NCI-H748 treated with DMSO at 0.1 percent for 48 hours (cell line): ENCODE results near the gene BCR.

Experiments
- DNase-seq: peaks from one replicate; lab custom pipeline; 2025; lab: John Stamatoyannopoulos, UW

BCR gene

GRCh38 chr22:23217171-23218052, 37.1 kb downstream of the BCR start:
- DNase-seq = no peak

GRCh38 chr22:23218053-23218866, 38.0 kb downstream of the BCR start:
- DNase-seq = no peak

DNA sequence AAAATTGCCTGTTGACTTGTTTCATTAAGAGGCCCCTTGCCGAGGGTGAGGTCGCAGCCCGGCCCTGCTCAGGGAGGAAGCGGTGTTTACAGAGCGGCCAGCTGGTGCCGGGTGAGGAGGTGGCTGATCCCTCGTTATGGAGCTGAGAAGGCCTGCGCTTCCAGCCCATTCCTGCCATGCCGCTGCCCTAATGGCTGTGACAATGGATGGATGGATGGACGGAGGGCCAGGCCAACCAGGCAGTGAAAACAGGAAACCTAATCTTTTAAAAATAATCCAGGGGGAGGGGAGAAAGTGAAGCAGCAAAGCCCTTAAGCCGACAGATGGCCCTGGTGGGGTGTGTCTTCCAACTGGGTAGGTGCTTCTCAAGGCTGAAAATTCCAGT, 38.5 kb downstream of the BCR start:
- peak; percentile 30 for DNase-seq

DNA sequence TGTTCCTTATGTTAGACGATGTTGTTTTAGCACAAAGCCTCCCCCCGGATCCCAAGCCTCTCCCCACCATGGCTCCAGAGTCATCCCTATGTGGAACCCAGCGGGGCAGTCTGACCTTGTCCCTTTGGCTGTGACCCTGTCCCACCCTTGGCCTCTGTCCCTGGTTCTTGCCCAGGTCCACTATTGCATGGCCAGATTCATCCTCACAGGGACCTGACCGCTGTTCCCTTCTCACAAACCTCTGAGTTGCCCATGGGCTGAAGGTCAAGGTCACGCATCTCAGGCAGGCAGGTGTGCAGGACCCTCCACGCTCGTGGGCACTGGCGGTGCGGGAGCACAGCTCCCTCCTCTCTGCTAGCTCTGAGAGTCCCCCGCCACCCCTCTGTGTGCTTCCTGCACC, 39.0 kb downstream of the BCR start:
- DNase-seq = no peak

- no peak for DNase-seq
These were observed 39.6 kb downstream of the BCR start for GRCh38 chr22:23219822-23220484.

- no peak for DNase-seq
These were observed 40.4 kb downstream of the BCR start for GRCh38 chr22:23220485-23221350.

- no peak for DNase-seq
These were observed 41.1 kb downstream of the BCR start for GRCh38 chr22:23221351-23221804.

GRCh38 chr22:23222033-23222792, 41.9 kb downstream of the BCR start:
- no peak for DNase-seq

DNA sequence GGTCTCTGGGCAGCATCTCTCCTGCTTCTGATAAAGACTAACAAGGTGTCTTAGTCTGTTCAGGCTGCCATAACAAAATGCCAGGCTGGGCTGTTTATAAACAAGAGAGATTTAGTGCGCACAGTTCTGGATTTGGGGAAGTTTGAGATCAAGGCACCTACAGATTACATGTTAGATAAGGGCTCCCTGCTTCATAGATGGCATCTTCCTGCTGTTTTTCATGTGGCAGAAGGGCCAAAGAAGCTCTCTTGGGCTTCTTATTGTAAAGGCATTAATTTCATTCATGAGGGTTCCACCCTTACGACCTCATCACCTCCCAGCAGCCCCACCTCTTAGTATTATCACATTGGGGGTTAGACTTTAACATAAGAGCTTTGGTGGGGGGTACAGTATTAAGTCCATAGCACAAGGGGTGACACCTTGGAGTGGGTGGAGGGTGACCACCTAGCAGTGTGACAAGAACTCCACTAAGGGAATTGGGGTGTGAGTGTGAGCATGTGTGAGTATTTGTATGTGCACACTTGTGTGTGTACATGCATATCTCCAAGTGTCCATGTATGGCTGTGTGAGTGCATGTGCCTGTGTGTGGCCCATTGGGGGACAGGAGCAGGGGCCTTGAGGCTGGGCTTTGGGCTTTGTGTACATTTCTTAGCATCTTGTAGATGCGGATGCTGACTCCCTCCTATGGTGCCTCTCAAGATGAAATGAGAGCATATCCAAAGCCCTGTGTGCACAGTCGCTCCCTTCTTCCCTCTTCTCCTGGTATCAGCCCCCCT, 42.7 kb downstream of the BCR start:
- DNase-seq = no peak

DNA sequence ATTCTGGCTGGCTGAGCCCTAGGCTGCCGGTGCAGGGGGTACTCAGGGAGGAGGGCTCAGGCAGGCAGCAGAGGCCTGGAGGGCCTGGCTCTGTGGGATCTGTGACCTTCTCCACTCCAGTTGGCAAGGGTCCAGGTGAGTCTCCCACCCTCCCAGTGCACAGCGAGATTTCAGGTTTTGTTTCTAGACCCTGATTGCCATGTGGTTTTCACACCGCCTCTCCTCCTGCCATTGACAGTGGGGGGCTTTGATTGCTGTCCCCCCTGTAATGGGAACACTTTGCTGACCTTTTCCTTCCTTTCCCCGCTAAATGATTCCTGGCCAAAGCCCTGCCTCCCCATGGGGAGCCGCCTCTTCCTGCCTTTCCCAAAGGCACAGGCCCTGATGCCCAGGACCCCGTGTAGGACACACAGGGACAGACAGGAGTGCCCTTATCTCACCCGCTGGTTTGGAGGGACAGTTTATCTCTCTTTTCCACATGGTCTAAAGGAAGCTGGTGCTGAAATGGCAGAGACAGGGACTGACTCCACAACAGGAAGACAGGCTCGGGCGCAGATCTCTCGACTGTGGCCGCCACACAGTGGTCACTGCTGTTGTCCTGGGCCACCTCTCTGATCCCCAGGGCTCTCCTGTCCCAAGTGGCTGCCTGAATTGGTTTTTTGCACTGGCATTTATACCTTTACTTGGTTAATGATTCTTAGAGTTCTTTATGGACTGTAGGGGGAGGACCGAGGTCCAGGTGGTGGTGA, 43.4 kb downstream of the BCR start:
- DNase-seq = no peak

GRCh38 chr22:23224846-23225245, 44.5 kb downstream of the BCR start:
- no peak for DNase-seq

DNA sequence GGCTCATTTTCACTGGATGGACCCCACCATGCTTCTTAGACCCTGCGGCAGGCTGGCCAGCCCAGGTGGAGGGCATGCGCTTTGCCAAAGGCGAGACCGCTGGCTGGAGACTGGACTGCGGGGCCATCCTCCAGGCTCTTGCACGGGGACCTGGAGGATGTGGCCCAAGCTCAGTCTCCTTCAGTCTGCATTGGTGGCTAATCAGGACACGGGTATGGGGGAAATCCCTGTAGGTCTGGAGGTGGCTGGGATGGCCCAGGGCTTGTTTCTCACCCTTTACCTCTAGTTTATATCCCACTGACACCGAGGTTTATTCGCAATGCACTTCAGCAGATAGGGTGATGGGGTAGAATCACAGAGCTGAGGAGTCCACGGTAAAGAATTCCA, 45.0 kb downstream of the BCR start:
- DNase-seq = no peak

- DNase-seq = no peak
These were observed 45.6 kb downstream of the BCR start for GRCh38 chr22:23225724-23226496.

GRCh38 chr22:23226497-23226850, 46.2 kb downstream of the BCR start:
- DNase-seq = no peak

- no peak for DNase-seq
These were observed 47.1 kb downstream of the BCR start for GRCh38 chr22:23227380-23227779.

DNA sequence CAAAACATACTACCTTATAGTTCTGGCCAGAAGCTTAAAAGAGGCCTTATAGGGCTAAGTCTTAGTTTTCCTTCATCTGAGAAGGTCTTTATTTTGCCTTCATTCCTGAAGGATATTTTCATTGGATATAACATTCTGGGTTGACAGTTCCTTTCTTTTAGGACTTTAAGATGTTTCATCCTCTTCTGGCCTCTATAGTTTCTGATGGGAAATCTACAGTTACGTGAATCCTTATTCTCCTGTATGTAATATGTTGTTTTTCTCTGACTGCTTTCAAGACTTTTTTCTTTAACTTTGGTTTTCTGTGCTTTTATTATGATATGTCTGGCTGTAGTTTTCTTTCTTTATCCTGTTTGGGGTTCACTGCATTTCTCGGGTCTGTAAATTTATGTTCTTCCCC, 48.2 kb downstream of the BCR start:
- no peak for DNase-seq

DNA sequence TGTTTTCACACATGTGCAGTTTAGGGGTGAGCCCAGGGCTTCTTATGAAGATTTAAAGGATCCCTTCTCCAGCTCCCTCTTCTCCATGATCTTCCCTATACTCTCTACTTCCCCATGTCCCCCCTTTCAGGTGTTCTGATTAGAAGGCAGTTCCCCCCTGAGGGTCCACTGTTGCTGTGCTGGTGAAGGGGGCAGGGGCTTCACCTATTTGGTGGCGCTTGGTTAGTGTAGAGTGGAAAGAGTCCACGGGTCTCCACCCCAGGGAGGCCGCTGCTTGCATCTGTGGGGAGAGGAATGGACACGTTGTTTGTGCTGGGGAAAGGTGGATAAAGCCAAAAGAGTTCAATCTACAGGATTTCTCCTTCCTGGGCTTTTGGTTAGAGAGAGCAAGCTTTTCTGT, 49.3 kb downstream of the BCR start:
- DNase-seq = no peak

DNA sequence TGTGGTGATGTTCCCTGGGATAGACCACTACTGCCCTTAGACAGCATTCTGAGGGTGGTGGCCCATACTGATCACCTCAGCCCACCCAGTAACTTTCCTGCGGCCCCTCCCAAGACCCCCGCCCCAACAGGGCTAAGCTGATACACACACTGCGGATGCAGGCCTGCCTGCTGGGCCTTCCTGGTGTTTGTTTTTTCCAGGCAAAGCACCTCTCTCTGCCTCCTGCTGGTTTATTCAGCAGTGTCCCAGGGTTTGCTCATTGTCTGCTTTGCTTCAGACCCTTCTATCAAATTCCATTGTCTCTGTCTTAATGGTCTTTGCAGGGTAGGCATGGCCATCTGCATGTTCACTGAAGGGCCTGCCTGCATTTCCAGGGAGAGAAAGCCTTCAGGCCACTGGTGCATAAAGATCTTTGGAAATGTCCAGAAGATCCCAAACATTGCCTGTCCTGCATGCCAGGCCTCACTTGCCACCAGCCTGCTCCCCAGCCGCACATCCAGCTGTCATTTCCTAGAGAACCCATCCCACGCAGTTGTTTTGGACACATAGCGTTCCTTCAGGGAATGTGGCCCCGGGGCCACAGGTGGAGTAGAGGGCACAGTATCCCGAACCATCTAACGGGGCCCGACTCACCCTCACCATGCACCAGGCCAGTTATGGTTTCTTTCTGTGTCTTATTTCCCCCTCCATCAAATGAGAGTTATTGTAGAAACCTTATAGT, 50.2 kb downstream of the BCR start:
- DNase-seq = no peak
